GM12865 (cell line): ENCODE measurements around the gene COL26A1.
A peak's percentile ranks its signal among the peaks of the same experiment; 100 is the strongest.

Source experiments
- DNase-seq: peaks from one replicate; pipeline ENCODE4 v3.0.0; 2010; ENCODE audit warnings: low read depth
- H3K4me3 ChIP-seq: 2 replicates; pipeline ENCODE4 v1.5.1; 2011; ENCODE audit warnings: mild to moderate bottlenecking, low read depth, low read length, control low read depth
- CTCF ChIP-seq: IDR thresholded peaks from 2 replicates; pipeline ENCODE4 v1.5.1; 2011; ENCODE audit warnings: low read length, control low read depth, low read depth, inconsistent platforms; ENCODE audit not compliant: insufficient read depth; ENCODE audit errors: missing control alignments

COL26A1 gene

GRCh38 chr7:101400751-101401150 lies 38.1 kb downstream of the COL26A1 start:
- no peak overlapping the region for H3K4me3 ChIP-seq
- TF ChIP-seq CTCF = no peak
- no peak for DNase-seq

GRCh38 chr7:101401390-101402080 lies 38.9 kb downstream of the COL26A1 start:
- no peak overlapping the region for H3K4me3 ChIP-seq
- no peak for DNase-seq
- no peak for TF ChIP-seq CTCF

GRCh38 chr7:101402081-101402779 lies 39.6 kb downstream of the COL26A1 start:
- H3K4me3 ChIP-seq = no peak overlapping the region
- DNase-seq = no peak
- no peak for TF ChIP-seq CTCF

GRCh38 chr7:101402835-101403234 lies 40.2 kb downstream of the COL26A1 start:
- DNase-seq = no peak
- no peak overlapping the region for H3K4me3 ChIP-seq
- no peak for TF ChIP-seq CTCF

- no peak for DNase-seq
- no peak for TF ChIP-seq CTCF
- no peak overlapping the region for H3K4me3 ChIP-seq
These were observed 42.9 kb downstream of the COL26A1 start for GRCh38 chr7:101405474-101406067.

- TF ChIP-seq CTCF = peak; percentile 88
- DNase-seq = peak; percentile 35
- H3K4me3 ChIP-seq = no peak overlapping the region
These were observed 48.2 kb downstream of the COL26A1 start for GRCh38 chr7:101410743-101411507.
